22Rv1 (cell line): ENCODE results near the gene TMEM129.

Experiments
- CTCF ChIP-seq: fragments of 450-650 bp; IDR thresholded peaks from 2 replicates; pipeline ENCODE4 v1.5.1; 2017; ENCODE audit warnings: mild to moderate bottlenecking
- ZFX ChIP-seq: fragments of 450-650 bp; IDR thresholded peaks from 2 replicates; pipeline ENCODE4 v1.6.1; 2017; ENCODE audit warnings: antibody characterized with exemption, borderline replicate concordance

GRCh38 chr4:1746919-1747602, 25.9 kb upstream of the TMEM129 start:
- TF ChIP-seq CTCF (no peak), ZFX (no peak)
